ENCODE results near the gene ALPK3.

The ALPK3 gene

DNA sequence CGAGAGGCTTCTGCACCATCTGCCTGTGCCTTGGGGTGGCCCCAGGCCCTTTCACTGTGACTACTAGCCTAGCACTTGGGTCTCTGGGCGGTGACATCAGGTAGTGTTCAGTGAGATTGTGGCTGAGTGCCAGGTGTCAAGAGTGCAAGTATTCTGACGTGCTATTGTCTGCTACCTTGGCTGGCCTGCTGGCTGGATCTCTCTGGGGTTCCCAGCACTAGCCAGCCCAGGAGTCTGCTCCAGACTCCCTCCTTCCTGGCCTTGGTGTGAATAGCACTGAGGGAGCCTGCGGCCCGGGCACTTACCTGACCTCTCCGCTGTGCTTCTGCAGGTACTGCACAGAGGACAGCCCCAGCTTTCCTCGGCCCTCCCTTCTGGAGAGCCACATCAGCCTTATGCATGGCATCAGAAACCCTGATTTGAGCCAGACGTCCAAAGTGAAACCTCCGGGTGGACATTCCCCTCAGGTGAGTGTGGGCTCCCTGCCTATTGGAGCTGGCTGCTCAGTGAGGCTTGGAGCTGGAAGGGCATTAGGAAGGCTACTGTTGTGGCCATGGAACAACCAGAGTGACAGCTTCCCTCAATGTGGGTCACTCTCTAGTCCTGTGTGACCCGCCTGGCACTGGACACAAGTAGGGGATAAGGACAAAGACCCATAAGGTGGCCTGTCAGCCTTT lies 17.5 kb upstream of the ALPK3 start:
- no peak for DNase-seq (ENCODE audit: low spot score)

DNA sequence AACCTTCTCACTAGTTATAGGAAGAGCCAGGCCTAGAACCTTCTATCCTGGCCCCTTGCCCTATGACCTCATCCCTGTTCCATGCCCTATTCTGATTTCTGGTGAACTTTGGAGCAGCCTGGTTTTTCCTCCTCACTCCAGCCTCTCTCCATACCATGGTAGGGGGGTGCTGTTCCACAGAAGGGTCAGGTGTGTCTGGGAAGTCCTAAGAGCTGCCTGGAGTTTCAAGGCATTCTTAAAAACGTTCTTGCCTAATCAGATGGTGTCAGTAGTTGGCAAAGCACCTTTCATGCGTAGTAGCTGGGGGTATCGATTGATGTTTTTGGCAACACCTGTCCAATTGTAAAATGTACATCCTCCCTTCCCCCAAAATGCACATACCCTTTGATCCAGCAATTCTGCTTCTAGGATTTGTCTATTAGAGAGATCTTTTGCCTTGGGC lies 16.8 kb upstream of the ALPK3 start:
- DNase-seq (ENCODE audit: low spot score): no peak

DNA sequence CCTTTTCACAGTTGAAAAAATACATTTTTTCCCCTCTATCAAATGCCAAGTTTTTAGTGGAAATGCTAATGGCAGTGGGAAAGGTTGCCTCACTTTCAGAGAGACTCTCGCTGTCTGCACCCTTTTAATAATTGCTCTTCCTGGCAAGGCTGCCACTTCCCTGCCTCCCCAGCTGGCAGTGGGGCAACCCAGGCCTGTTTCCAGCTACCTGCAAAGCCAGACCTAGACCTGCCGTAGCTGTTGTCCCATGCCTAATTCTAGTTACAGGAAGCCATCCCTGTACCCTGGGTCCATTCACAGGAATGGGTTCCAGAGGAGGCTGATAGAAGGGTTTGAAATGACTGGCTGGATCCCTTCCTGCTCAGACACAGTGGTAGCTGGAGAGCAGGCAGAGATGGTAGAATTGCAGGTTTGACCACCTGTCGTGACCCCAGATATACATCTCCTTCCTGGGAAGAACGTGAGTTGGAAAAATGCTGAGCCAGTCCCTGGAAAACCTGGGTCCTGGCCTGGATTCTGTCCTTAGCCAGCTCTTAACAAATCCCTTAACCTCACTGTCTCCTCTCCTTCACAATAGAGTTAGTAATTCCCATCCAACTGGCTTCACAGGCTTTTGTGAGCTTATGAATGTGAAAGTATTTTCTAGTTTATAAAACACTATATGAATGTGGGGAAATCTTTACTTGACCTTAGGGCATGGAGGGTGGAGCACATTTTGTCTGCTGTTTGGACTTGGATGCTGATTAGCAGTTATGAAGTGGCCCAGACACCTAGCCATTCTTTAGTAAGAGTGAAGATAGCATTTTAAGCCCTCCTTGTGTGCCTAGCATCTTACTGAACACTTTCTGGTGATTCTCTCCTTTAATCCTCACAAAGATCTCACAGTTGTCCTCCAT lies 12.9 kb upstream of the ALPK3 start:
- DNase-seq (ENCODE audit: low spot score): no peak

DNA sequence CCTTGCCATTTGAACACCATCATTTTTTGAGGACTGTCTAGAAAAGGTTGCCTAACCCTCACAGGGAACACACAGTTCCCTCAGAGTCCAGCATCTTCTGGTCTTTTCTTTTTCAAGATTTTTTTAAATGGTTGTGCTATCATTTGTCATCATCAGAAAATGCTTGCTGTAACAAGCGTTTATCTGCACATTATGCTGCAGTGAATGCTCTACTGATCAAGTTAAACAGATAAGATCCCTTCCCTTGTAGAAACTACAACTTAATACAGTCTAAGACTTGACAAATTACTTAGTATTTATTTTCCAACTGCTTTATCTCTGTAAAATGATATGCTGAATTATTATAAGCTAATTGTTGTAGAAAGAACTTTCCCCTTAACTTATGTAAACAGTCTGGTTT lies 11.9 kb upstream of the ALPK3 start:
- no peak for DNase-seq (ENCODE audit: low spot score)

DNA sequence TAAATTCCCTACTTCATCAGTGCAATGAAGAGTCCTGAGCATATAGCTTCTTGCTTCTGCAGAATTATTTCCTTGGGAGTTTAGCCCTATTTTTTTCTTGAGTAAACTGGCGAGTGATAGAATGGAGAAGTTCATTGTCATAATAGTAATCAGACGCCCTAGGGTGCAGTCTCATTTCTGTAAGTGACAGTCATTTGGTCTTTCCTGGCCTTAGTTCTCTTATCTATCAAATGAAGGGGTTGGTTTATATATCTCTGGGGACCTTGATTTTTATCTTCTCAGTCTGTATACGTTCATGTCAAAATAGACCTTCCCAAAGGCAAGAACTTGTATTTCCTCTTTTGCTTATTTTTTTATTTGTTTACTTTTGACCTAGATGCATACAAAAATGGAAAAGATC lies 9.9 kb upstream of the ALPK3 start:
- DNase-seq (ENCODE audit: low spot score): no peak

DNA sequence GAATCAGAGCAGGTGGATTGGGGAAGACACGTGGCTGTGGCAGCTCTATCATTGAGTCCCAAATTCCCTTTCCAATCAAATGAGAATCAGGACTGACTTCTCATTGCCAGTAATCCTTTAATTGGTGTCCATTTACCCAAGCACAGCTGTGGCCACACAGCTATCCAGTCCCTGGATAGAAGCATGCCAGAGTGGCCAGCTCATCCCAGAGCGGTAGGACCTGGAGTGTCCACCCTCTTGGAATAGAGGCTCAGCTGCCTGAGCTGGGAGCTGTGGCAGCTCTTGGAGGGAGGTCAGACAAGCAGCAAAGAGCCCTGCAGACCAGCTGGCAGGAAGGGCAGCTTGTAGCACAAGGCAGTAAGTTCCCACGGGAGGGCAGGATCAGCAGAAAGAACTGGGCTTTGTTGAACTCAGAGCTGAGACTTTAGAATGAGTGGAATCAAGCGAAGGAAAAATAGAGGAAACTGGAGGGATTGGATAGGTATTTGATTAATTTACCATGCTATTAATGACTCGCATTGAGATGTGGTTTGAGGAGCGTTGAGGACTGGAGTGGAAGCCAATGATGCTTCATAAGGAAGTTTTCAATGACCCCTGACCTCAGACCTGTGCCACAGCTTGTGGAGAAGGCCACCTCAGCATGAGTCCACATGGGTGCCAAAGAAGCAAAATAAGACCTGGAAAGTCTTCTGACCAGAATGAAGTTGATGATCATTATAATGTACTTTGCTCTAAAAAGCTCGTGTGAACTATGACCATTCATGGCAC lies 6.9 kb upstream of the ALPK3 start:
- no peak for DNase-seq (ENCODE audit: low spot score)

DNA sequence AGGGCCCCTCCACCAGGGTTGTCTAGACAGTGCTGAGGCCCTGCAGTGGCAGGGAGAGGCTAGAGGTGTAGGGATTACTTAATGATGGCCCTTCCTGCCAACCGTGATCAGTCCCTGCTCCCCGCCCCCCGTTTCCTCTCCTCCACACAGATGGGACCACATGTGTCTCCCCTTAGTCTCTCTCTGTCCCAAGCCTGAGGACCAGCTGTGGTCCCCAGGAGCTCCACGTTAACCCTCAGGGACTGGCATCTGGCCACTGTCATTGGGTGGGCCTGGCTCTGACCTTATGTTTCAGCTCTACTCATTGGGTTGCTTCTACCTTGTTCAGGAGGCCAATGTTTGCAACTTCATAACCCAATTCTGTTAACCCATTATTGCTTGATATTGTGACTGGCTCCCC lies 6.0 kb upstream of the ALPK3 start:
- no peak for DNase-seq (ENCODE audit: low spot score)

DNA sequence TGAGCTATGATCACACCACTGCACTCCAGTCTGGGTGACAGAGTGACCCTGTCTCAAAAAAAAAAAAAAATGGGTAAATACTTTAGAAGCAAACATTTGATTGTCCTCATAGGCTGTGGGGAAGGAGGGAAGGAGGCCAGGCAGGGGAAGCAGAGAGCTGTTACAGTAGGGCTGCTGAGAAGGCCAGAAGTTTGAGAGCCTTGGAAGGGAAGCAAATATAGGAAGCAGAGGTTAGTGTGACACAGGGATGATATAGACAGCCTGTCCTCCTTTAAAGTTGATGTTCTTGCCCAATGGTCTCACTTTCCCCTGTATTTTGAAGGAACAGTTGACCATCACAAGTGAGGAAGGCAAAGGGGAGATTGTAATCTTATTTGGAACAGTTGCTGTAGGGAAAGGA lies 5.3 kb upstream of the ALPK3 start:
- no peak for DNase-seq (ENCODE audit: low spot score)

DNA sequence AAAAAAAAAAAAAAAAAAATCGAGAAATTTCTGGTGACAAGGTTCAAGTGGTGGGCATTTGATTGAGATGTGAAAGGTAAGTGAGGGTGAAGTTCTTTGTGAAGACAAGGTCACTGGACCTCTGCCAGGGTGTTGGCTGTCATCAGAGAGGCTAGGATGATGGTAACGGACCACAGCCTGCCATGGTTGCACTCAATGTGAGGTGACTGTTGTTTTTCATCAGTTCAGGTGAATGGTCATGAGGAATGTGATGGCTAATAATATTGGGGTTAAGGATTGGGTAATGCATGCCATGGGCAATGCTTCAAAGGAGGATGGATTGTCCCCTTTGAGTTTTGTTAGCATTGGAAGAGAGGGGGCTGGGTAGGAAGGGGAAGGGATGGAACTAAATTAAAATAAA lies 4.3 kb upstream of the ALPK3 start:
- DNase-seq (ENCODE audit: low spot score): no peak

DNA sequence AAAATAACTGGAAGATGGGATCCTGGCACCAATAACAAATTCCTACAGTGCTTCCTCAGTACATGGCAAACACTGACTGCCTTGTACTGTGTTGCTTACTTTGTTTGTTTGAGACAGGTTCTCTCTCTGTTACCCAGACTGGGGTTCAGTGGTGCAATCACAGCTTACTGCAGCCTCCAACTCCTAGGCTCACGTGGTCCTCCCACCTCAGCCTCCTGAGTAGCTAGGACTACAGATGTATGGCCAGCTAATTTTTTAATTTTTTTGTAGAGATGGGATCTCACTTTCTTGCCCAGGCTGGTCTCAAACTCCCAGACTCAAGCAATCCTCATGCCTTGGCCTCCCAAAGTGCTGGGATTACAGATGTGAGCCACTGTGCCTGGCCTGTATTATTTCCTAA lies 3.7 kb upstream of the ALPK3 start:
- DNase-seq (ENCODE audit: low spot score): no peak

DNA sequence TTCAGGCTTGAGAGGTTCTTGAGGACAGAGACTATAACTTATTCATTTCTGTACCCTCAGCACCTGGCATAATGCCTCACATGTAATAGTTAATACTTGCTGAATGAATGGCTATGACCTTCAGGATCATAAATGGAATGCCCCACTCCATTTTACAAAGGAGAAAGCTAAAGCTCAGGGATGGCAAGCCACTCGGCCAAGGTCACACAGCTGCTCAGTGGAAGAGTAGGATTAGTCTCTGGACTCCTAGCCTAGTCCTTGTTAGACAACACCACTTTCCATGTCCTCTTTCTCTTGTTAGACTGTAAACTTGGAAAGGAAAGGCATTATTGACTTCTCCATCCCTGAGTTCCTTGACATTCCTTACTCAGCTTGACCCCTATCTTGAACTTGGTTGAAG lies 3.2 kb upstream of the ALPK3 start:
- no peak for DNase-seq (ENCODE audit: low spot score)

DNA sequence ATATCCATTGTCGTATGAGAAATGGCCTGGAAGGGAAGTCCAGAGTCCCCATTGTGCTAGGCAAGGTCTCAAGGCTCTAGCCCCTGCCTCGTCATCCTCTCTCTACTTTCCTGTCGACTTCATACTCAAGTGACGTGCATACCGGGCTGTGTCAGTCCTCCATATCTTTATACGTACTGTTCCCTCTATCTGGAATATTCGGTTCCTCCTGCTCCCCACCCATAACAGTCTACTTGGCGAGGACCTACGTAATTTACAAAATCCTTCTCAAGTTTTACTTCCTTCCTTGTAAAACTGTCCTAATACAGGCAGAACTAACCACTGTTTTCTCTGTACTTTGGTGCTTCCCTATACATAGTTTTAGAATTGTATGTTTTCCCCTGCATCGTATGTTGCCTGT lies 2.2 kb upstream of the ALPK3 start:
- no peak for DNase-seq (ENCODE audit: low spot score)

DNA sequence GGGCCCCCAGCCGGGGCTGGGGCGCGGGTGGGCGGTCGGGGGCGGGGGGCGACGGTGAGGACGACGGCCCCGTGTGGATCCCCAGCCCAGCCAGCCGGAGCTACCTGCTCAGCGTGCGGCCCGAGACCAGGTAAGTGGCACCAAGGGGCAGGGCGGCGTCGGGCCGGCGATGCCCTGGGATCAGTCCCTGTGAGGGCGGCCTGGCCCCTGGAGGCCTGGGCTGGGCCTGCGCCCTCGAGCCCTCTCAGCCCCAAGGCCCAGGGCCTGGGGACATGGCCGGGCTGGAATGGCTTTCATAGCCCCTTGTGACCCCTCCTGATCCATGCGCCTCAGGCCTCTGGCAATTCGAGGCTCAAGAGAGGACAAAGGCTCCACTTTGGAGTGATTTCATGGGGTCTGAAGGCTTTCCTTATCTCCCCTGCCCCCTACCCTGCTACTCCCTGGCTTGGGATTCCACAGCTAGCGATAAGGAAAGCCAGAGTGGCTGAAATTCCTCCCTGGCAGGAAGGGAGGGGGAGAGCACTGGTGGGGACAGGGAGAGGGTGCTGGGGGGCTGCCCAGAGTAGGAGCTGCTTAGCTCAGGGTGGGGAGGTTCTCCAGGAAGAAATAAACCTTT lies 418 bp downstream of the ALPK3 start:
- DNase-seq (ENCODE audit: low spot score): no peak

DNA sequence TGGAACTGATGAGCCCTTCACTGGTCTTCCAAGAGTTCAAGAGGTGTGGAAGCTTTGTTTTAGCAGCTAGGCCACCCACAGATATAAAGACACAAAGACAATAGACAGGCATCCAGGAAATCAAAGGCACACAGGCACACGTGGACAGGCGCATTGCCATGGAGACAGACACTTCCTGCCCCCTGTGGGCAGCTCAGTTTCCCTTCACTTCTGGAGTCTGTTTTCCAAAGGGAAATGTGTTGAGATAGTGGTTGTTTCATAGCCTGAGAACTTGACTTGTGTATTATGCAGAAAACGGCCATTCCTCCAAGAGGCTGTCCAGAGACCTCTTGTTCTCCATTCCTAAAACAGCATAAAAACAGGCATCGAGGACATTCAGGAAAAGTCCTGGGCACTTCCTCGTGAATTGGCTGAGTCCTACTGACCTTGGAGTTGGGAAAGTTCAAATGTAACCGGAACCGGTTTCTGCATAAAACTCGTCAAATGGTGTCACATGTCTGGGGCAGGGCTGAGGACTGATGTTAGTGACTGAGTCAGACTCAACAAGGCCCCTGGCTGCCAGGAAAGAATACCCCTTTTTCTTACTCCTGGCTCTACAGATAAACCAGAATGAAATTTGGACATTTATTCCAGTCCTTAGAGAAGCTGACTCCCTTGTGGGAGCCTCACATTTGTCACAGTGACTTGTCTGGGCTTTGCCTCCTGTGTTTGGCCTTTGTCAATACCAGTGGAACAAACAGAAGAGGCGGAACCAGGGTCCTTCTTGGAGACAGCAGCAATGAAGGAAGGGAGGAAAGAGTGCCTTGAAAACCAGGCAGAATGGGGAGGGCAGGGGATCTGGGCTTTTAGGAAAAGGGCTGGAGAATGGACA lies 1.3 kb downstream of the ALPK3 start:
- DNase-seq (ENCODE audit: low spot score): no peak

DNA sequence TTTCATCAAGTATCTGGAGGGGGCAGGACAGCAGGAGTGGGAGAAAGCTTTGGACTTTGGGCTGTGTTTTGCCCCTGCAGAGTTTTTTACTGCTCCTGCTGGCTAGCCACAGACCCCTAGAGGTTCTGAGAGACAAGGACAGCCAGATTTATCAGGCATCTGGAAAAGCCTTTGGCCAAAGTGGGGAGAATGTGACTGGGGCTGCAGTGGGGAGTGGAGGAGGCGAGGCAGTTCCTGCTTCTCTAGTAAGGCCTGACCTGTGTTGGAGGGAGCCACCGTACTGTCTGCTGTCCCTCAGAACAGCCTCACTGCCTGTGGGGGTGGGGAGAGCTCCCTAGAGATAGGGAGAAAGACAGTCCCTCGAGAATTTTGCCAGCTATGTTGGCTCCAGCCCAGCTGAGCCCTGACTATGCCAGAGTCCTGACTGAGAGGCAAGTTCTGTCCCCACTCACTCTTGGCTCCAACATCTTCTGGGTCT lies 2.2 kb downstream of the ALPK3 start:
- DNase-seq (ENCODE audit: low spot score): no peak

DNA sequence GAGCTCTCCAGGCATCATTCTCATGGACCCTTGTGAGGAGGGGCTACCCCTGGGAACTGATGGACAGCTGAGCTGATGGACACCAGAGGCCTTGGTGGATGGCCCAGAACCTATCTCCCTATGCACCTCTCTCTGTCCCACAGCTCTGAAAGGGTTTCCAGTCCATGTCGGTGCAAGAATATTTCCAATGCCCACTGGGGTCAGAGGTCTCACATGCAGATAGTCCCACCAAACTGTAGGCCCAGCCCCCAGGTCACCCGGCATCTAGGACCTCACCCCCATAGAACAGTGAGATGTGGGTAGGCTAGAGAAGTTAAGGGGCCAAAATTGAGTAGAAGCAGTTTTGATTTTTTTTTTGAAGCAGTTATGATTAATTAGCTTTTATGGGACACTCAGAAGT lies 2.6 kb downstream of the ALPK3 start:
- no peak for DNase-seq (ENCODE audit: low spot score)

DNA sequence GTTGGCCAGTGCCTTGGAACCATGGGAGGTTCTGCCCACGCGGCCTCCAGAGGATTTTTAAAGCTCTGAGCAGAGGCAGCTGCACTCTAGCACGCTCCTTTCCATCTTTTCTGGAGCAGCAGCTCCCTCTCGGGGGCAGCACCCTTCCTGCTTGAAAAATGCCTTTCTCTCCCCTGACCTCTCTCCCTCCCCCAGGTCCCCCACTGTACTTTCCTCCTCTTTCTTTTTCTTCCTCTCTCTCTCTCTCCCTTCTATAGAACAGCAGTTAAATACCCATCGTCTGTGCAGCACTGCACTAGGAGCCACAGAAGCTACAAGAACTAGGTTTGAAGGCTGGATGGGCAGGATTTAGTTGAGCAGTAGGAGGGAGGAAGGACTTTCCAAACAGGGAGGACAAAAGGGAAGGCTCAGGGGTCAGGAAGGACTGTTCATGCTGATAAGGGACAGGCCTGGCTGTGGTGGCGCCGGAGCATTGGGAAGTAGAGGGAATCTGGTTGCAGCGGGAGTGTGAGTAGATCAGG lies 4.4 kb downstream of the ALPK3 start:
- DNase-seq (ENCODE audit: low spot score): no peak

DNA sequence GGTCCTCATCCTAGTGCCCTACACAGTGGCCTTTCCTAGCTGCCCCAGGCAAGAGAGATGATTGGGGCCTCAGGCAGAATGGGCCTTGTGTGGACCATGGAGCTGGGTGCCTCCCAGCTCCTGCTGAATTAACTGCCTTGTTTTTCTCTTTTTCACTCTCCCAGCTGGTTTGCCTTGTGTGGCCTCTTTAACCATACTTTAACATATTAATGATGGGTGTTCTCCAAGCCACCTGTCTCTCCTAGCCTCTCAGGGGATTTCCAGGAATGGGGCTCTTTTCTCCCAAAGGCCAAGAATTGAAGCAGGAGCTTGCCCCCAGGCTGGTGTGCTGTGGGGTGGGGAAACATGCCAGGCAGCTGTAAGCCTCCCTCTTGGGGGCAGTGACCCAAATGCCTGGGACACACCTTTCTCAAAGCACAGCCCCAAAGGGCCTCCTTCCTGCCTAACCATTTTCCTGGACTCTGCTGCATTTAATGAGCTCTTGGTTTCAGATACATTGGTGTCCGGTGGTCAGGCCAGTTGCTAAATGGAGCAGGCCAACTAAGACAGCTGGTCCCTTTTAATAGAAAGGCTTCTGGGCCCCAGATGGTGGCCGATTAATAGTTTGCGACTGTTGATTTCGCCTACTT lies 5.6 kb downstream of the ALPK3 start:
- DNase-seq (ENCODE audit: low spot score): no peak

DNA sequence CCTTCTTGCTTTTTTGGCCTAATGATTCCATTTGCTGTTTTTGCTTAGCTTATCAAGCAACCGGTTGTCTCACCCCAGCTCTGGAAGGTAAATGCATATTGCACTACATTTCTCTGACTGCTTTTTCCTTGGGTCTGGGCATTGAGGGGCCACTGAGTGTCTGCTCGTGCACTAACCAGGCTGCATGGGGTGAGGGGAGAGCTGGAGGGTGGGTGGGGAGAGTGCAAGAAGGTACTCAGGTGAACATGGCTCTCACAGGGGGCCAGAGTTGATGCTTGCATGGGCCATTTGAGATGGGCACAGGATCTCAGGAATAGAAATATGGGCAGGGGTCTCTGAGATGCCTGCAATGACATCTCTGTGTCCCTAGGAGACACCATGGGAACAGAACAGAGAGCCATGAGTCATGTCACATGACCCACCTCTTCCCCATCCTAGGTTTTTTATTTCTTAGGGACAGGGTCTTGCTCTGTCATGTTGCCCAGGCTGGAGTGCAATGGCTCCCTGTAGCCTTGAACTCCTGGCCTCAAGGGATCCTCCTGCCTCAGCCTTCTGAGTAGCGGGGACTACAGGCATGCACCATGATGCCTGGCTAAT lies 6.2 kb downstream of the ALPK3 start:
- DNase-seq (ENCODE audit: low spot score): no peak
